Spinal cord (tissue), 10 donors: ENCODE measurements around the gene CXCL11. TPM values are rescaled to one million over a fixed set of nuclear protein-coding genes. Genes with fewer than 3 reads are reported as not detected.
A peak's percentile ranks its signal among the peaks of the same experiment; 100 is the strongest.
"Not testable (repeated sequence)": the region's sequence is repeated elsewhere in the genome, so short reads cannot be mapped to it uniquely, and the experiment has no call there.

Experiments
- DNase-seq, 6 donors: peaks; one replicate each; pipeline versions ENCODE4 v3.0.0 to v3.0.0-alpha.2; 2013 to 2015; ENCODE audit warnings: low spot score in 6 of 6, low read depth in 4 of 6
- H3K27ac ChIP-seq: one replicate; pipeline ENCODE4 v1.5.1; 2013; ENCODE audit warnings: low read depth, low read length, control low read depth
- H3K27me3 ChIP-seq: one replicate; pipeline ENCODE4 v1.6.1; 2013; ENCODE audit warnings: low read length; ENCODE audit not compliant: control insufficient read depth, insufficient read depth
- H3K36me3 ChIP-seq: one replicate; pipeline ENCODE4 v1.6.1; 2013; ENCODE audit warnings: low read length; ENCODE audit not compliant: control insufficient read depth, insufficient read depth
- H3K4me1 ChIP-seq: one replicate; pipeline ENCODE4 v1.6.1; 2013; ENCODE audit warnings: low read length; ENCODE audit not compliant: control insufficient read depth, insufficient read depth
- H3K4me3 ChIP-seq: one replicate; pipeline ENCODE4 v1.5.1; 2013; ENCODE audit warnings: low read depth, low read length, control low read depth
- H3K9me3 ChIP-seq: one replicate; pipeline ENCODE4 v1.6.1; 2013; ENCODE audit warnings: low read length; ENCODE audit not compliant: control insufficient read depth, insufficient read depth
- WGBS: methylation state at CpG from one replicate; pipeline ENCODE4 v1.1.5; 2013; ENCODE audit warnings: missing lambda C conversion rate; ENCODE audit not compliant: insufficient coverage; 5-methylcytosine and 5-hydroxymethylcytosine counted together
- polyA plus RNA-seq, 2 donors: library from polyadenylated mRNA; unstranded; fragments of 120-200 nt; gene quantifications; one replicate each; pipeline ENCODE4 v1.2.1, GENCODE V29; 2013; ENCODE audit not compliant: insufficient read length in 2 of 2
- total RNA-seq, 2 donors: library from RNA; depleted of rRNA in 1 of 2; stranded (reverse); fragments of 120-200 nt in 1 of 2; fragments of >200 nt in 1 of 2; gene quantifications; one replicate each; pipeline versions ENCODE4 v1.2.3 to v1.2.4, GENCODE V29; 2013 to 2014
- donor health status: healthy.

CXCL11 gene
- total and polyA plus RNA-seq, 4 donors = 0.69 TPM; not detected in 3

GRCh38 chr4:76061982-76062381 lies 26.1 kb upstream of the CXCL11 start:
- H3K36me3 ChIP-seq = no peaks in the 10 kb centered on the region
- no peaks in the 10 kb centered on the region for H3K4me1 ChIP-seq
- no peak for DNase-seq
- no peak overlapping the region for H3K4me3 ChIP-seq
- no peak overlapping the region for H3K27ac ChIP-seq
- no CpG with 5 or more reads among the region's 1 CpG for WGBS
- no peaks in the 10 kb centered on the region for H3K9me3 ChIP-seq
- no peaks in the 10 kb centered on the region for H3K27me3 ChIP-seq

GRCh38 chr4:76061421-76061820 lies 25.6 kb upstream of the CXCL11 start:
- DNase-seq = no peak
- no peaks in the 10 kb centered on the region for H3K9me3 ChIP-seq
- no peaks in the 10 kb centered on the region for H3K4me1 ChIP-seq
- no peaks in the 10 kb centered on the region for H3K27me3 ChIP-seq
- H3K36me3 ChIP-seq = no peaks in the 10 kb centered on the region
- no peak overlapping the region for H3K4me3 ChIP-seq
- 100% methylated on average over 1 of the region's 1 CpG for WGBS
- H3K27ac ChIP-seq = no peak overlapping the region

GRCh38 chr4:76060506-76060905 lies 24.6 kb upstream of the CXCL11 start:
- Histone ChIP-seq H3K9me3 (no peaks in the 10 kb centered on the region), H3K4me3 (no peak overlapping the region), H3K27ac (no peak overlapping the region), H3K27me3 (no peaks in the 10 kb centered on the region), H3K4me1 (no peaks in the 10 kb centered on the region), H3K36me3 (no peaks in the 10 kb centered on the region)
- DNase-seq = no peak

DNA sequence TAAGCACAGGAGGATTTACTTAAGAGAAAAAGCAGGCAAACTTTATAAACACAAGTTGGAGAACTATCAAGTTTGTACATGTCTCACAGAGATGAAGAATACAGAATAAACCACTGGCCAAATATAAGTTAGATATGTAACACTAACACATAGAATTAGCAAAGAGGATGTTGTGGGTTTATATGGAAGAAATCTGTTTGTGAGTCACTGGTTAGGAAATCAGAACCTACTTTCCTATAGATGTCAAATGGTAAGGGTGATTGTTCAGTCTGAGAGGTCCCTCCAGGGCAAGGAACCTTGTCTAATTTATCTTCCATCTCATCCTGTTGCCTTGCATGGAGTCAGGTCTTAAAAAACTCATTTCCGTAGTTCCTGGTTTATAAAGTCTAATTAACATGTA lies 23.9 kb upstream of the CXCL11 start:
- no CpG with 5 or more reads among the region's 1 CpG for WGBS
- Histone ChIP-seq H3K4me1 (no peaks in the 10 kb centered on the region), H3K9me3 (no peaks in the 10 kb centered on the region), H3K27ac (no peak overlapping the region), H3K4me3 (no peak overlapping the region), H3K27me3 (no peaks in the 10 kb centered on the region), H3K36me3 (no peaks in the 10 kb centered on the region)
- DNase-seq = no peak

DNA sequence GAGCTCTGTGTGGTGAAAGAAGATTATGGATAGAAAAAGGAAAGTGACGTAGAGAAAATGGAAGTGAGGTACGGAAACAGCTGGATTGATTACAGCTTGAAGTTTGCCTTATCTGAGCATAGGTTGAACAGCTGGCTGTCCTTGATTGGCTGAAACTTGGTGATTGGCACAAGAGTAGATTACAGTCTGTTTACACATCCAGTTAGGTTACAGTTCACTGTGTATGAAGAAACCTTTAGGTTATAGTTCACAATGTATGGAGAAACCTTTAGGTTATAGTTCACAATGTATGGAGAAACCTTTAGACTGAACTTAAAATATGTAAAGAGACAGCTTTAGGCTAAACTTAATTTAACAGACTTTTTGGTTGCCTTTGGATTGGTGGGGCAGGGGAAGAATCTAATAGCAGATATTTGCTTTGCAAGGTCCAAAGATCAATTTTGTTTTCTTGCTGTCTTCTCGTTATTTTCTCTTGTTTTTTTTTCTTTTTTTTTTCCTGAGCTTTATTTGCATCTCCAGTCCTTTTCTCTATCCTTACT lies 23.1 kb upstream of the CXCL11 start:
- WGBS = 58% methylated on average over 2 of the region's 3 CpGs
- no peaks in the 10 kb centered on the region for H3K4me1 ChIP-seq
- no peak overlapping the region for H3K27ac ChIP-seq
- H3K27me3 ChIP-seq = no peaks in the 10 kb centered on the region
- no peaks in the 10 kb centered on the region for H3K36me3 ChIP-seq
- no peaks in the 10 kb centered on the region for H3K9me3 ChIP-seq
- H3K4me3 ChIP-seq = no peak overlapping the region
- DNase-seq = no peak

DNA sequence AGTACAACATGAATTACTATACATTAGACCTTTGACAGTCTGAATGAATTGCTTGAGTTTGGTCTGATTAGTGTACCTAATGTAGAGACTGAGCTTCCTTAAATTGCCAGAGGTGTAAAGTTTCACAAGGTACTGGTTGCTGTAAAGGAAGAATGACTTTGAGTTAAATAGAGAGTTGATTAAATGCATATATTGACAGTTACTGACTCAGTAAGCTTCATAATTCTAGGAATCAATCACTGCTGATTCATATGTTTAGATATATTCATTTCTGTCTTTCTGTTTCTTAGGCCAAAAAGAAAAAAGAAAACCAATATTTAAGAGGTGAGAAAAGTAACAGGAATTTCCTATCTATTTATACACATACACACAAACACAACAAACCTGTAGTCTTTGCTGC lies 22.4 kb upstream of the CXCL11 start:
- DNase-seq = no peak
- Histone ChIP-seq H3K9me3 (no peaks in the 10 kb centered on the region), H3K36me3 (no peaks in the 10 kb centered on the region), H3K4me1 (no peaks in the 10 kb centered on the region), H3K4me3 (no peak overlapping the region), H3K27me3 (no peaks in the 10 kb centered on the region), H3K27ac (no peak overlapping the region)

DNA sequence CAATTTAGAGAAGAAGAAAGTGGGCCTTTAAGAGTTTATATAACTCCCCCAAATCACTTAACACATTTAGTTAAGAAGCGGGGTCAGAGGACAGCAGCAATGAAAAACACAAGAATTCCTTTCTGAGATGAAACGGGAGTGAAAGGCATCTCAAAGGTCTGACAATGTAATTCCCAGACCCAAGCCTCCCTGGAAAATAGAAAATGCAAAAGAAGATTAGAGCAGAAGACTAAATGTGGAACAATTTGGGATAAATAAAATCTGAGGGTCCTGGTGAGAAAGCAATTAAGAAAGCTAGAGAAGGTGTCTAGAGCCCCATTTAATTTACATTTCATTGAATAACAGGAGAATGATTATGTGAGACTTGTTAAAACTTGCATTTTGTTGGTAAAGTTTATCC lies 19.6 kb upstream of the CXCL11 start:
- peak in 1 of 6 donors; percentile 39 for DNase-seq
- H3K36me3 ChIP-seq = no peaks in the 10 kb centered on the region
- 43% methylated on average over 1 of the region's 2 CpGs for WGBS
- no peak overlapping the region for H3K27ac ChIP-seq
- H3K4me1 ChIP-seq = no peaks in the 10 kb centered on the region
- peak overlapping the region; percentile 11 for H3K4me3 ChIP-seq
- no peaks in the 10 kb centered on the region for H3K9me3 ChIP-seq
- no peaks in the 10 kb centered on the region for H3K27me3 ChIP-seq

- 100% methylated on average over 1 of the region's 2 CpGs for WGBS
- no peaks in the 10 kb centered on the region for H3K36me3 ChIP-seq
Measured at GRCh38 chr4:76055016-76055415, 19.1 kb upstream of the CXCL11 start.

DNA sequence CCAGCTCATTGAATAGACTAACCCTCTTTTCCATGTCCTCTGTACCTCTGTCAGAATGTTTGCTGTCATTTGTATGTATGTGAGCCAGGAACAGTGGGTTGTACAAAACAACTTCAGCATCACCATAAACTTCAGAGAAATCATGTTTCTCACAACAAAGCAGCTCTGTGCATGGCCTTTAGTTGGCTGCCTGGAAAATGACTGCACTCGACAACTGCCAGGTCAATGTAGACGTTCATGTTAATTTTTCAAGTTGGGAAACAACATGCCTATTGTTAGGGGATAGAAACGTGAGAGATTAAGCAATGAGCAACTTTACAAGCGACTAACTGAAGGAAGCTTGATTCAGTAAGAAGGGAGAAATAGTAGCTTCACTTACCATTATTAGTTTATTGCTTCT lies 17.9 kb upstream of the CXCL11 start:
- Histone ChIP-seq H3K4me3 (no peak overlapping the region), H3K4me1 (no peaks in the 10 kb centered on the region), H3K27me3 (no peaks in the 10 kb centered on the region), H3K36me3 (no peaks in the 10 kb centered on the region), H3K27ac (peak overlapping the region; percentile 57), H3K9me3 (no peaks in the 10 kb centered on the region)
- WGBS = no CpG with 5 or more reads among the region's 4 CpGs
- peak in 2 of 6 donors; percentile 29 to 47 for DNase-seq

More at GRCh38 chr4:76055016-76055415, 19.1 kb upstream of the CXCL11 start:
- no peaks in the 10 kb centered on the region for H3K27me3 ChIP-seq
- peak overlapping the region; percentile 11 for H3K4me3 ChIP-seq
- H3K4me1 ChIP-seq = no peaks in the 10 kb centered on the region
- H3K9me3 ChIP-seq = no peaks in the 10 kb centered on the region
- no peak overlapping the region for H3K27ac ChIP-seq
- DNase-seq = no peak

GRCh38 chr4:76050560-76051050 lies 14.7 kb upstream of the CXCL11 start:
- not testable (repeated sequence) for H3K27me3 ChIP-seq, H3K27ac ChIP-seq, H3K36me3 ChIP-seq, H3K4me3 ChIP-seq, H3K9me3 ChIP-seq, DNase-seq, H3K4me1 ChIP-seq
- WGBS = 86% methylated on average over 16 of the region's 27 CpGs
